H1 (cell line): ENCODE measurements around the gene TMEM121B. TPM values are rescaled to one million over a fixed set of nuclear protein-coding genes. Genes with fewer than 3 reads are reported as not detected.

Source experiments
- CTCF ChIA-PET: fragments of 300-600 bp; sonication (Branson Sonifier 250); formaldehyde crosslinking; loops from one replicate; lab custom pipeline; 2021; ENCODE audit not compliant: partially characterized antibody; lab: Charles Lee
- POLR2A ChIA-PET: fragments of 300-600 bp; sonication (Branson Sonifier 250); formaldehyde crosslinking; loops from one replicate; lab custom pipeline; 2021; ENCODE audit warnings: inconsistent platforms; ENCODE audit not compliant: partially characterized antibody; lab: Charles Lee
- DNase-seq, 2 experiments: peaks; one replicate each; pipeline versions ENCODE4 v3.0.0 to v3.0.0-alpha.2; 2010 to 2022; ENCODE audit warnings: low spot score in 2 of 2, low read depth in 1 of 2, mixed read lengths in 1 of 2
- FAIRE-seq: peaks from 2 replicates; lab custom pipeline; 2011; peaks lifted over from hg19 to GRCh38; lab: Jason Lieb, UNC
- H2AFZ ChIP-seq: 2 replicates; pipeline ENCODE4 v1.8.1; 2012; ENCODE audit warnings: low read length, inconsistent platforms
- H2AK5ac ChIP-seq: 2 replicates; pipeline ENCODE4 v1.6.1; 2013; ENCODE audit warnings: low read depth, low read length
- H2BK120ac ChIP-seq: replicated peaks from 2 replicates; pipeline ENCODE3; 2013; ENCODE audit warnings: low read depth, low read length, inconsistent platforms
- H2BK12ac ChIP-seq: 2 replicates; pipeline ENCODE4 v1.6.1; 2013; ENCODE audit warnings: low read depth, low read length
- H2BK15ac ChIP-seq: 2 replicates; pipeline ENCODE4 v1.6.1; 2013; ENCODE audit warnings: low read length
- H2BK20ac ChIP-seq: 2 replicates; pipeline ENCODE4 v1.6.1; 2013; ENCODE audit warnings: low read length
- H2BK5ac ChIP-seq: 2 replicates; pipeline ENCODE4 v1.6.1; 2013; ENCODE audit warnings: low read depth, low read length
- H3K14ac ChIP-seq: 2 replicates; pipeline ENCODE4 v1.6.1; 2013; ENCODE audit warnings: inconsistent platforms; ENCODE audit not compliant: insufficient read length
- H3K18ac ChIP-seq: 2 replicates; pipeline ENCODE4 v1.6.1; 2013; ENCODE audit warnings: low read length; ENCODE audit errors: extremely low read depth
- H3K23ac ChIP-seq: 2 replicates; pipeline ENCODE4 v1.6.1; 2013; ENCODE audit warnings: inconsistent platforms; ENCODE audit not compliant: insufficient read length
- H3K23me2 ChIP-seq: 2 replicates; pipeline ENCODE4 v1.6.1; 2013; ENCODE audit warnings: low read depth, low read length
- H3K27ac ChIP-seq: 2 replicates; pipeline ENCODE4 v1.6.1; 2011; ENCODE audit warnings: low read depth, low read length, inconsistent platforms
- H3K27me3 ChIP-seq, 4 experiments: replicated peaks in 1 of 4; 1 replicate in 1 of 4; 2 replicates in 3 of 4; pipeline versions ENCODE4 v1.6.1 to v1.8.1; 2011 to 2013; ENCODE audit warnings: low read length in 3 of 4, mild to moderate bottlenecking in 3 of 4, inconsistent platforms in 2 of 4, mixed read lengths in 2 of 4, moderate library complexity in 1 of 4; ENCODE audit not compliant: control insufficient read depth in 3 of 4, insufficient read depth in 3 of 4; ENCODE audit errors: extremely low read depth in 1 of 4
- H3K36me3 ChIP-seq, 4 experiments: 2 replicates each; pipeline versions ENCODE4 v1.6.1 to v1.8.1; 2011 to 2013; ENCODE audit warnings: mild to moderate bottlenecking in 4 of 4, low read length in 3 of 4, moderate library complexity in 2 of 4, control low read depth in 1 of 4, inconsistent platforms in 1 of 4; ENCODE audit not compliant: insufficient read depth in 4 of 4, control insufficient read depth in 2 of 4
- H3K4ac ChIP-seq: replicated peaks from 2 replicates; pipeline ENCODE3; 2013; ENCODE audit warnings: low read length, low read depth, mixed read lengths, inconsistent platforms; ENCODE audit not compliant: insufficient read length
- H3K4me1 ChIP-seq, 4 experiments: replicated peaks in 1 of 4; 1 replicate in 1 of 4; 2 replicates in 3 of 4; pipeline versions ENCODE4 v1.6.1 to v1.8.1; 2011 to 2013; ENCODE audit warnings: low read length in 3 of 4, inconsistent platforms in 2 of 4, mixed read lengths in 1 of 4; ENCODE audit not compliant: insufficient read depth in 4 of 4, control insufficient read depth in 3 of 4
- H3K4me2 ChIP-seq, 2 experiments: 2 replicates each; pipeline versions ENCODE4 v1.6.1 to v1.8.1; 2011 to 2013; ENCODE audit warnings: low read depth in 2 of 2, low read length in 2 of 2, control low read depth in 1 of 2, inconsistent platforms in 1 of 2, mild to moderate bottlenecking in 1 of 2; ENCODE audit not compliant: insufficient read depth in 1 of 2
- H3K4me3 ChIP-seq, 4 experiments: fragments of 200-600, 300-600 bp in 1 of 4; sonication (generic), shearing (Covaris generic), sonication (Bioruptor Twin) in 1 of 4; 2 replicates each; pipeline versions ENCODE4 v1.5.1 to v1.8.1; 2011 to 2016; ENCODE audit warnings: low read length in 4 of 4, low read depth in 3 of 4, control low read depth in 2 of 4, inconsistent platforms in 2 of 4, mild to moderate bottlenecking in 2 of 4, mixed read lengths in 1 of 4, moderate library complexity in 1 of 4; ENCODE audit not compliant: insufficient read depth in 2 of 4; ENCODE audit errors: extremely low read depth in 1 of 4
- H3K56ac ChIP-seq: replicated peaks from 2 replicates; pipeline ENCODE3; 2013; ENCODE audit warnings: low read depth, mild to moderate bottlenecking, mixed read lengths, low read length, inconsistent platforms; ENCODE audit not compliant: insufficient read length
- H3K79me1 ChIP-seq: 2 replicates; pipeline ENCODE4 v1.6.1; 2013; ENCODE audit warnings: low read depth, low read length, control low read depth
- H3K79me2 ChIP-seq, 2 experiments: 2 replicates each; pipeline versions ENCODE4 v1.6.1 to v1.8.1; 2012 to 2013; ENCODE audit warnings: low read length in 2 of 2, mild to moderate bottlenecking in 2 of 2, inconsistent platforms in 1 of 2; ENCODE audit not compliant: insufficient read depth in 2 of 2, control insufficient read depth in 1 of 2
- H3K9ac ChIP-seq, 4 experiments: replicated peaks in 1 of 4; 1 replicate in 1 of 4; 2 replicates in 3 of 4; pipeline versions ENCODE4 v1.6.1 to v1.8.1; 2011 to 2013; ENCODE audit warnings: low read depth in 3 of 4, low read length in 3 of 4, control low read depth in 2 of 4, mild to moderate bottlenecking in 2 of 4, moderate library complexity in 2 of 4, inconsistent platforms in 1 of 4; ENCODE audit errors: extremely low read depth in 1 of 4
- H3K9me3 ChIP-seq, 2 experiments: 2 replicates each; pipeline versions ENCODE4 v1.6.1 to v1.8.1; 2012 to 2013; ENCODE audit warnings: mild to moderate bottlenecking in 2 of 2, moderate library complexity in 2 of 2, control low read depth in 1 of 2, inconsistent platforms in 1 of 2, low read depth in 1 of 2, low read length in 1 of 2, mixed read lengths in 1 of 2; ENCODE audit not compliant: insufficient read depth in 2 of 2
- H4K20me1 ChIP-seq, 2 experiments: replicated peaks in 1 of 2; 2 replicates each; pipeline versions ENCODE3 to v1.8.1; 2011 to 2013; ENCODE audit warnings: inconsistent platforms in 2 of 2, low read length in 2 of 2, mild to moderate bottlenecking in 1 of 2; ENCODE audit not compliant: insufficient read depth in 2 of 2, control insufficient read depth in 1 of 2
- H4K5ac ChIP-seq: 2 replicates; pipeline ENCODE4 v1.6.1; 2013; ENCODE audit warnings: low read length, low read depth, mixed read lengths, inconsistent platforms; ENCODE audit not compliant: insufficient read length
- H4K8ac ChIP-seq: 2 replicates; pipeline ENCODE4 v1.8.0; 2013; ENCODE audit warnings: mild to moderate bottlenecking, moderate library complexity, low read length, inconsistent platforms; ENCODE audit not compliant: insufficient read depth; ENCODE audit errors: extremely low read depth
- H4K91ac ChIP-seq: replicated peaks from 2 replicates; pipeline ENCODE3; 2013; ENCODE audit warnings: low read length, mixed read lengths, inconsistent platforms; ENCODE audit not compliant: insufficient read length
- ATF2 ChIP-seq: IDR thresholded peaks from 2 replicates; pipeline ENCODE4 v1.6.1; 2012; ENCODE audit warnings: low read length, inconsistent platforms
- EGR1 ChIP-seq: IDR thresholded peaks from 2 replicates; pipeline ENCODE4 v1.6.1; 2011; ENCODE audit warnings: low read depth, low read length, borderline replicate concordance
- MAFK ChIP-seq: IDR thresholded peaks from 2 replicates; pipeline ENCODE4 v1.6.1; 2012; ENCODE audit warnings: low read depth, mild to moderate bottlenecking, improper control_type of control experiment, low read length
- NRF1 ChIP-seq: IDR thresholded peaks from 2 replicates; pipeline ENCODE4 v1.6.1; 2011; ENCODE audit warnings: mild to moderate bottlenecking, low read depth, low read length, improper control_type of control experiment
- POLR2A ChIP-seq, 2 experiments: IDR thresholded peaks; 1 replicate in 1 of 2; 2 replicates in 1 of 2; pipeline ENCODE4 v1.6.1; 2011; ENCODE audit warnings: low read depth in 2 of 2, low read length in 2 of 2, mild to moderate bottlenecking in 2 of 2; ENCODE audit errors: control extremely low read depth in 1 of 2
- WGBS, 2 experiments: shearing (Covaris generic) in 1 of 2; methylation state at CpG; one replicate each; pipeline versions ENCODE4 v1.1.6 to v1.1.7; 2013 to 2015; ENCODE audit warnings: low lambda C conversion rate in 2 of 2, mixed read lengths in 2 of 2, inconsistent platforms in 1 of 2, low coverage in 1 of 2, missing lambda C conversion rate in 1 of 2; ENCODE audit not compliant: insufficient replicate concordance in 2 of 2, insufficient coverage in 1 of 2, insufficient read length in 1 of 2; ENCODE audit errors: extremely low coverage in 1 of 2, missing lambda C conversion rate in 1 of 2; 5-methylcytosine and 5-hydroxymethylcytosine counted together
- polyA plus RNA-seq, 7 experiments: library from polyadenylated mRNA; depleted of rRNA in 3 of 7; stranded (reverse) in 5 of 7; unstranded in 2 of 7; fragments of >200 nt in 5 of 7; fragments of 200-250 nt in 2 of 7; gene quantifications; 1 replicate in 5 of 7; 2 replicates in 1 of 7; 4 replicates in 1 of 7; pipeline versions ENCODE4 v1.2.1 to v1.2.3, GENCODE V29; 2011 to 2013; ENCODE audit warnings: missing spikeins in 2 of 7, mixed read lengths in 2 of 7
- total RNA-seq: library from RNA; stranded (reverse); fragmentation: NEBNext Ultra II Directional; extraction: Animal tissue kit (Norgen Biotek cat#: 25700); gene quantifications from 2 replicates; pipeline ENCODE4 v1.2.1, GENCODE V29; 2021

Gene TMEM121B
- total and polyA plus RNA-seq, 2 of the 8 experiments (the other 6 are each of a cell fraction or from before 2014, with no cell fraction given): 4.3 to 6.9 TPM

GRCh38 chr22:17109976-17110375 lies 11.2 kb downstream of the TMEM121B start:
- no peak overlapping the region for H4K8ac ChIP-seq
- H4K20me1 ChIP-seq: peaks cover 0 to 2% of the 10 kb centered on the region in 2 experiments
- no peak overlapping the region for H2AK5ac ChIP-seq
- H3K4me2 ChIP-seq: no peak overlapping the region
- H4K91ac ChIP-seq: no peak overlapping the region
- no peak overlapping the region for H3K14ac ChIP-seq
- POLR2A ChIA-PET: interaction anchor here (0.6 to 1.0 kb wide), 2 partner anchors 10 to 135 kb away, joined by 3 to 5 read pairs; no protein-coding TSS in a partner anchor
- CTCF ChIA-PET: interaction anchor here (0.6 to 3.0 kb wide), 2 partner anchors 15 to 629 kb away, joined by 4 to 16 read pairs; no protein-coding TSS in a partner anchor
- H3K79me1 ChIP-seq: no peaks in the 10 kb centered on the region
- H3K79me2 ChIP-seq: no peaks in the 10 kb centered on the region
- no peak overlapping the region for H3K27ac ChIP-seq
- 90% methylated on average over 16 of the region's 16 CpGs; no CpG with 5 or more reads in 1 of the 2 experiments for WGBS, 2 experiments
- no peak overlapping the region for H2BK5ac ChIP-seq
- no peak overlapping the region for H2AFZ ChIP-seq
- no peak overlapping the region for H2BK15ac ChIP-seq
- H3K18ac ChIP-seq: no peak overlapping the region
- no peak overlapping the region for H4K5ac ChIP-seq
- H3K23ac ChIP-seq: no peak overlapping the region
- H3K56ac ChIP-seq: no peak overlapping the region
- no peak overlapping the region for H2BK12ac ChIP-seq
- H2BK20ac ChIP-seq: no peak overlapping the region
- H3K4ac ChIP-seq: no peak overlapping the region
- H2BK120ac ChIP-seq: no peak overlapping the region
- no peaks in the 10 kb centered on the region for H3K23me2 ChIP-seq
- DNase-seq (no peak), FAIRE-seq (no peak)
- peaks cover 0 to 11% (median 2%) of the 10 kb centered on the region in 4 experiments; a peak in 1 of 8 replicates for H3K36me3 ChIP-seq
- no peaks in the 10 kb centered on the region for H3K4me1 ChIP-seq
- no peak overlapping the region for H3K4me3 ChIP-seq
- peaks cover 0 to 1% (median 0%) of the 10 kb centered on the region in 4 experiments; a peak in 1 of 7 replicates for H3K27me3 ChIP-seq
- H3K9me3 ChIP-seq: no peaks in the 10 kb centered on the region
- TF ChIP-seq POLR2A (IDR thresholded peaks at IDR 0.05; ENCODE audit: control extremely low read depth in 1 of 2, low read depth in 2 of 2, low read length in 2 of 2): no peak
- no peak for TF ChIP-seq MAFK
- no peak for TF ChIP-seq ATF2
- TF ChIP-seq NRF1: no peak
- no peak for TF ChIP-seq EGR1
- no peak overlapping the region for H3K9ac ChIP-seq
